ENCODE measurements around the gene DCAF11.

DCAF11 gene

GRCh38 chr14:24106672-24107271 lies 7.8 kb upstream of the DCAF11 start:
- TF ChIP-seq CTCF (IDR thresholded peaks at IDR 0.05; ENCODE audit: insufficient read depth, missing control alignments), result no peak
- DNase-seq (ENCODE audit: insufficient read length, low spot score), result no peak
- no peak for FAIRE-seq

- TF ChIP-seq CTCF (IDR thresholded peaks at IDR 0.05; ENCODE audit: insufficient read depth, missing control alignments), result no peak
- FAIRE-seq (peak; percentile 21), DNase-seq (ENCODE audit: insufficient read length, low spot score) (no peak)
These were observed 6.2 kb upstream of the DCAF11 start for GRCh38 chr14:24108336-24108874.

GRCh38 chr14:24110060-24110459 lies 4.5 kb upstream of the DCAF11 start:
- TF ChIP-seq CTCF (IDR thresholded peaks at IDR 0.05; ENCODE audit: insufficient read depth, missing control alignments), result no peak

GRCh38 chr14:24110523-24110922 lies 4.1 kb upstream of the DCAF11 start:
- TF ChIP-seq CTCF (IDR thresholded peaks at IDR 0.05; ENCODE audit: insufficient read depth, missing control alignments), result no peak
- FAIRE-seq, result no peak
- DNase-seq (ENCODE audit: insufficient read length, low spot score), result no peak

More at GRCh38 chr14:24110060-24110459, 4.5 kb upstream of the DCAF11 start:
- FAIRE-seq (no peak), DNase-seq (ENCODE audit: insufficient read length, low spot score) (no peak)

- no peak for TF ChIP-seq CTCF (IDR thresholded peaks at IDR 0.05; ENCODE audit: insufficient read depth, missing control alignments)
- FAIRE-seq (no peak), DNase-seq (ENCODE audit: insufficient read length, low spot score) (no peak)
These were observed 1.2 kb upstream of the DCAF11 start for GRCh38 chr14:24113379-24113800.

- FAIRE-seq (no peak), DNase-seq (ENCODE audit: insufficient read length, low spot score) (peak; percentile 58)
- no peak for TF ChIP-seq CTCF (IDR thresholded peaks at IDR 0.05; ENCODE audit: insufficient read depth, missing control alignments)
These were observed 611 bp upstream of the DCAF11 start for GRCh38 chr14:24113801-24114531.
